HG02943 (cell line): ENCODE data around the gene STIM1.

Experiments used
- ATAC-seq: cut with Tn5 transposase; IDR thresholded peaks from one replicate; pipeline ENCODE4 v1.9.1; 2021; ENCODE audit warnings: mild to moderate bottlenecking, low read depth, moderate library complexity; ENCODE audit not compliant: unreplicated experiment

Gene STIM1

DNA sequence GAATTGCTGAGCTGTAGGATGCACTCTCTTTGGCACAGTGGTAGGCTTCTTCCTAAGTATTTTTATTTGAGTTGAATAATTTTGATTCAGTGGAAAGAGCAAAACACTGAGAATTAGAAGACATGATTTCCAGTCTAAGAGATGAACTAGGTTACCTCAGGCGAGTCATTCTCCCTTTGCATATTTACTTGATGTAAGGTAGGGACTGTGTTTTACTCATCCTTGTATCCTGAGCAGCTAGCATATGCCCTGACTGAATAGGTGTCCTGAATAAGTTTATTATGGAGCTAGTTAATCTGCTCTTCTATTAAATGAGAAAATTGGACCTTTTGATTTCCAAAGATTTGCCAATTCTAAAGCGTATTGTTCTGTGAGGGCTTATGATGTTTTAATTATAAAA is 50.7 kb downstream of the STIM1 start:
- ATAC-seq, result no peak

- no peak for ATAC-seq
Observed at GRCh38 chr11:3907590-3907989, 52.1 kb downstream of the STIM1 start.

GRCh38 chr11:3909901-3910300 is 54.4 kb downstream of the STIM1 start:
- no peak for ATAC-seq

DNA sequence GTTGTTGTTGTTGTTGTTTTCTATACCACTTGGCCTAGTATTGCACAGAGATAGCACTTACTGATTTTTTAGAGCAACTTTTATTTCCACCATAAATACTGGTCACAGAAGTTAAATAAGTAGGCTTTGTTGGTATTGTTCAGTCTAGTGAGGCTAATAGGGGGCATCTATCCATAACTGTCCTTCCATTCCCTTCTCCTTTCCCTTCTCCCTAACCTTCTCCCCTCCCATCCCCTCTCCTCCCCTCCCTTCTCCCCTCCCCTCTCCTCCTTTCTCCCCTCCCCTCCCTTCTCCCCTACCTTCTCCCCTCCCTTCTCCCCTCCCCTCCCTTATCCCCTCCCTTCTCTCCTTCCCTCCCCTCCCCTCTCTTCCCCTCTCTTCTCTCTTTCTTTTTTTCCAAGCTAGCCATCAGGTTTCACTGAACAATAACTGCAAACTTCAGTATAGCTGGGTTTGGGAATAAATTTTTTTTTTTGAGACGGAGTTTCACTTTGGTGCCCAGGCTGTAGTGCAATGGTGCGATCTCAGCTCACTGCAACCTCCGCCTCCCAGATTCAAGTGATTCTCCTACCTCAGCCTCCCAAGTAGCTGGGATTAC is 56.5 kb downstream of the STIM1 start:
- ATAC-seq, result no peak

DNA sequence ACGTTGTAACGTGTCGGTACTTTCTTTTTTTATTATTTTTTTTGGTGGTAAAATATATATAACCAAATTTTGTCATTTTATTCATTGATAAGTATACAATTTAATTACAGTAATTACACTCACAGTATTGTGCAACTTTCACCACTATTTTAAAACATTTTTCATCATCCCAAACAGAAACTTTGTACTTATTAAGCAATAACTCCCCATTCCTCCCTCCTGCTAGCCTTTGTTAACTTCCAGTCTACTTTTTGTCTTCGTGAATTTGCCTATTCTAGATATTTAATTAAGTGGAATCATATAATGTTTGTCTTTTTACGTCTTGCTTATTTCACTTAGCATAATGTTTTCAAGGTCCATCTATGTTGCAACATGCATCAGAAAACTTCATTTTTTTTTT is 58.5 kb downstream of the STIM1 start:
- ATAC-seq, result no peak

GRCh38 chr11:3914805-3915204 is 59.3 kb downstream of the STIM1 start:
- no peak for ATAC-seq

DNA sequence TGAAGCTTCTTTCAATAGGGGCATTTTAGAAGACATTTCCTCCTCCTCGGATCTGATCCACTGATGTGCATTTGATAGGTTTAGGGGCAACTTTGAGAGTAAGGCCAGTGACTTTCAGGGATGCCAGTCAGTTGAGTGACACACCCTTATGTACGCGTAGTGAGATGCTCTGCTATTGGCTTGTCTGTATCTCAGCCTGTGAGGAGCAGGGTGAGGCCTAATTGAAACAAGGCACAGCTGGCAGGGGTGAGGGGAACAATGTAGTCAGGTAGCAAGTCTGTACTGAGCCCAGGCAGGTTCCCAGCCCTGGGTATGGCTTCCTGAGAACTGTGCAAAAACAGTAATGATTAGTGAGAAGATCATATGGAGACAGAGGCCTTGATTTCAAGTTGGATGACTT is 61.5 kb downstream of the STIM1 start:
- ATAC-seq, result no peak

- no peak for ATAC-seq
Observed at GRCh38 chr11:3920148-3920852, 64.8 kb downstream of the STIM1 start.

GRCh38 chr11:3922056-3922455 is 66.6 kb downstream of the STIM1 start:
- no peak for ATAC-seq

DNA sequence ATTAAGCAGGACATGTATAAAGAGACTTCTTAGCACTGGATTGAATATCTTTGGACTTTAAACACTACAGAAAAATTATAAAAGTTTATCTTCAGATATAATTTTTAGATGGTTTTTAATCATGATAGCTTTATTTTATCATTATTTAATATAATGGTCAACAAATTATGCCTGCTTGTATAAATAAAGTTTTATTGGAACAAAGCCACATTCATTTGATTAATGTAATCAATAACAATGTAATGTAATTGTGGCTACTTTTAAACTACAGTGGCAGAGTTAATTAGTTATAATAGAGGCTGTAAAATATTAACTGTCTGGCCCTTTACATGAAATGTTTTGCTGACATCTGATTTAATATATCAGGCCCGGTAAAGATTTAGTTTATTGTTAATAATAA is 70.0 kb downstream of the STIM1 start:
- ATAC-seq, result no peak

DNA sequence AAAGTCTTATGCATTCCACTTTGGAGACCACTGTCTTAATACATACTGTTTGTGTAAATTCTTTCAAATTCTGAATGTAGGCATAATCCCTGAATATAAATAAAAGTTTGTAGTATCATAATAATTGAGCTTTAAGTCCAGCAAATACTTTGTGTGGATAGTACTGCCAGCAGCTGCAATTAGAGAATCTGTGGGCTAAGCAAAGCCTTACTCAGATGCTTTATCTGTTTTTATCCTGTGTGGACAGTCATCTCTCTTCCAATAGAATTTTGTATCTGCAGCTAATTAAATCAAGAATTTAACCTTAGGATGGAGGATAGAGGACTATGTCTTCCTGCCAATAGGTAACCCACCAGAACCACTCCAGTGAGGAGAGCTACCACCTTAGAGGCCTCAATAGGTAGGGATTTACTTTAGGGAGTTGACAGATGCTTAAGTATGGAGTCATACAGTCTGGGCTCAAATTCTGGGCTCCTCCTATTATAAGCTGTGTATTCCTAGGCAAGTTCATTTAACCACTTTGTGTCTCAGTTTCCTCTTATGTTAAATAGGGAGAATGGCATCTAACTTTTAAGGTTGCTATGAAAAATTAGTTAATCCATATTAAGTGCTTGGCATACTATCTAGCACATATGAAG is 71.1 kb downstream of the STIM1 start:
- ATAC-seq, result no peak

DNA sequence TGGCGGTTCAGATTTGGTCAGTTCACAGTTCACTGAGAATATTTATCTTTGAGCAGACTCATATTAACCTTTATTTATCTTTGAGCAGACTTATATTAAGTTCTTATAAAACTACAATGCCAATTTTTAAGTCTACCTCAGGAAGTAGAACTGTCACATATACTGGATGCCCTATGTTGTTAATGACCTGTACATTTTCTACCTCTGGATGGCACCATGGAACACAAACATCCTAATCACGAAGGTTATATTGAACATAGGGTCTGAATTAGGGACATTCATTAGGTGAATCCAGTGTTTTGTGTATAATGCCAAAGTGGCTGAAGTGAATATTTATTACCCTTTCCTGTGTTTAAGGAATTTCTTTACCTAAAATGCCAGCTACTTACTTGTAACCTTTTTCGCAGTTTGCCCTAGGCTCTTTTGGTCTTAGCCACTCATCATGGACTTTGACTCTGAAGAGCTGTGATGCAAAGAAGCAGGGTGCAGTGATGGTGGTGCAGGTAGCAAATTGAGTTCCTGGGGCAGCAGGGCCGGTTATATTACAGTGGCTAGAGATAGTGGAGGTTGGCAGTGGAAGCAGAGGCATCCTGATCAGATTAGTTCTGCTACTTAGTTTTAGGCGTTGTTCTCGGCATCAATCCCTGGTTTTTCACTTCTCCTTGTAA is 71.8 kb downstream of the STIM1 start:
- ATAC-seq, result no peak

- ATAC-seq, result no peak
Observed at GRCh38 chr11:3929232-3929631, 73.8 kb downstream of the STIM1 start.

DNA sequence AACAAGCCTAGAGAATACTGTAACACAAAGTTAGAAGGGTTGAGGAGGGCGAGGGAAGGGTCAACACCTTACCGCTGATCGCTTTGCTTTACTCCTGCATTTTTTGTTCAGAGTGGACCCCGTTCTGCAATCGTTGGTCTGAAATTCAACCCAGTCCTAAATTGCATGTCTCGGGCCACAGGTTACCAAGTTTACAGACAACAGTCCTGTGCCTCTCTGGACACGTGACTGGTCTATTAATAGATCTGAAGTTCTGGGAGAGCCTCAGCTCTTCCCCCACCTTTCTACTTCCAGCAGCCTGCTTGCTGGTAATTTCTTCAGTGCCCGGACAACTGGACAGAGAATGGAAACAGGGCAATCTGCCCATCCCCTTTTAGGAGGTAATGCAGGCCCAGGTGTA is 74.2 kb downstream of the STIM1 start:
- ATAC-seq, result no peak

DNA sequence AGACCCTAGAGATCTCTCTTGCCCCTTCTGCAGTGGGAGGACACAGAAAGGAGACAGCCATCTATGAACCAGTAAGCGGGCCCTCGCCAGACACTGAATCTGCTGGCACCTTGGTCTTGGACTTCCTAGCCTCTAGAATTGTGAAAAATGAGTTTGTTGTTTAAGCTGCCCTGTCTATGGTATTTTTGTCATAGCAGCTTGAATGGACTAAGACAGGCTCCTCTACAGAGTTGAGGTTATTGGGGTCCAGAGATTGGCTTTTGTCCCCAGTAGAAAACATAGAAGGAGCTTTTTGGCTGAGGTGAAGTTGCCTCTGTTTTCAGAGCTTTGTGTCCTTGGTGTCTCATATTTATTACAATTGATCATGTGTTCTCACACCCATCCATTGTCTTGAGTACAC is 77.2 kb downstream of the STIM1 start:
- ATAC-seq, result no peak

DNA sequence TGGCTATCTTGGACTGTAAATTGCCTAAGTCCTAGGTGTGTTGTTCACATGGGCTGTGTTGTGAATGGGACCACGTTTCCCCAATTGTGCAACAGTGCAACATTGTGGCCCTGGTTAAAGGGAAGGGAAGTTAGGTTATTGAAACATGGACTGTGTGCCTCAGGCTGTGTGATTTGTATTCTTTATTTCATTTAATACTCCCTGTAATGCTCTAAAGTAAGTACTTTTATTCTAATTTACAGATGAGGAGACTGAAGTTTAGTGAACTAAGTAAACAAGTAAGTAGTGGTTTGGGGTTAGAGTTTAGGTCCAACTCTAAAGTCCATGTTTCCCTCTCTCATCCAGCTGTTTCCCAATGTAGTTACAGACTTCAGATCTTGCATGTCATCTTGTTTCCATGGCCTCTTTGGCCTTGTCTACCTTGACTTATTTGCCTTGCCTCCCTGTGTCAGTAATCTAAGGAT is 77.7 kb downstream of the STIM1 start:
- ATAC-seq, result no peak

GRCh38 chr11:3934658-3935057 is 79.2 kb downstream of the STIM1 start:
- ATAC-seq, result no peak

GRCh38 chr11:3936517-3936916 is 81.1 kb downstream of the STIM1 start:
- no peak for ATAC-seq

GRCh38 chr11:3939211-3939610 is 83.7 kb downstream of the STIM1 start:
- no peak for ATAC-seq

DNA sequence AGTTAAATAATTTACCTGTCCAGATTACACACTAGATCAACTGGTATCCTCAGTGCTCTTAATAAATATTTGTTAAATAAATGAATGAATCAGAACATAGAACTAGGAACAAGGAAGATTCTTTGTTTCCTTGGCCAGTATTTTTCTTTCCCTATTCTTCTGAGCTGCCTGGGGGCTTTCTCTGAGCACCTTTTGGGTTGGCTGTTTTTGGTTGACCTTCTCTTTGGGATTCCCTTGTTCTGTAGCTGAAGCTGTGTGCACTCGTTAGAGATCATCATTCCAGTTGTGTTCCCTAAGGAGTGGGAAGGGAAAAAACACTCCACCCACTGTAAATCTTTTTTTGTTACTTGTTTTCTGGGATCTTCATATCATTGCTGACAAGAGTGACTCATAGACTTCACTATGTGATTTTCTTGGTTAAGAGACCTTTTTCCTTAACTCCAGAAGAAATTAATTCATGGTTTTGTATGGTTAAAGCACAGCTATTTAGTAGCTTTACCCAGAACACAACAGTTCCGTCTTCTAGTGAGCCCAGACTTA is 84.3 kb downstream of the STIM1 start:
- no peak for ATAC-seq
